Upper lobe of left lung (tissue), 6 donors: Measurements from ENCODE around the gene USP26. TPM values are rescaled to one million over a fixed set of nuclear protein-coding genes. Genes with fewer than 3 reads are reported as not detected.
"Not testable (repeated sequence)": the region's sequence is repeated elsewhere in the genome, so short reads cannot be mapped to it uniquely, and the experiment has no call there.

Experiments used
- ATAC-seq, 2 donors: fragments of 200-7000 bp; cut with Tn5 transposase; one replicate each; pipeline ENCODE4 v1.9.1; 2022; ENCODE audit warnings: mild to moderate bottlenecking in 2 of 2, moderate library complexity in 2 of 2; ENCODE audit not compliant: low FRiP score in 2 of 2
- DNase-seq, 2 donors: peaks; one replicate each; pipeline ENCODE4 v3.0.0-alpha.2; 2019 to 2020
- H3K27ac ChIP-seq, 4 donors: fragments of 200-600 bp; sonication (generic); one replicate each; pipeline ENCODE4 v1.5.1; 2016 to 2019
- H3K27me3 ChIP-seq, 4 donors: fragments of 200-600 bp; sonication (generic); one replicate each; pipeline ENCODE4 v1.5.1; 2017 to 2019
- H3K36me3 ChIP-seq, 4 donors: fragments of 200-600 bp; sonication (generic); one replicate each; pipeline ENCODE4 v1.5.1; 2016 to 2019
- H3K4me1 ChIP-seq, 4 donors: fragments of 200-600 bp; sonication (generic); one replicate each; pipeline ENCODE4 v1.5.1; 2018 to 2019
- H3K4me3 ChIP-seq, 4 donors: fragments of 200-600 bp; sonication (generic); one replicate each; pipeline ENCODE4 v1.5.1; 2017 to 2019; ENCODE audit warnings: mild to moderate bottlenecking in 2 of 4, moderate library complexity in 1 of 4
- H3K9me3 ChIP-seq, 4 donors: fragments of 200-600 bp; sonication (generic); one replicate each; pipeline ENCODE4 v1.5.1; 2018 to 2019
- EP300 ChIP-seq, 4 donors: sonication (generic); formaldehyde crosslinking; IDR thresholded peaks; one replicate each; pipeline ENCODE4 v1.5.1; 2017; ENCODE audit warnings: antibody characterized with exemption in 4 of 4, control low read depth in 2 of 4
- POLR2A ChIP-seq, 4 donors: fragments of 450-650 bp; IDR thresholded peaks; one replicate each; pipeline ENCODE4 v1.5.1; 2016 to 2017; ENCODE audit warnings: antibody characterized with exemption in 4 of 4, mild to moderate bottlenecking in 2 of 4
- POLR2AphosphoS5 ChIP-seq, 2 donors: sonication (generic); formaldehyde crosslinking; IDR thresholded peaks; one replicate each; pipeline ENCODE4 v1.5.1; 2017; ENCODE audit warnings: antibody characterized with exemption in 2 of 2
- WGBS, 2 donors: methylation state at CpG; one replicate each; pipeline ENCODE4 v1.1.5; 2017 to 2018; 5-methylcytosine and 5-hydroxymethylcytosine counted together
- total RNA-seq, 6 donors: library from RNA; depleted of rRNA in 4 of 6; stranded (reverse); fragments of >200 nt in 4 of 6; gene quantifications; one replicate each; pipeline versions ENCODE4 v1.1.0 to v1.2.1, GENCODE V29; 2016 to 2021
- TF ChIP-seq, protein P1 (sequence below), 6 experiments: fragments of 450-650 bp in 4 of 6; fragments of 200-600 bp in 2 of 6; sonication (generic) in 2 of 6; IDR thresholded peaks; one replicate each; pipeline ENCODE4 v1.5.1; 2016 to 2019; ENCODE audit warnings: antibody characterized with exemption in 6 of 6
- donor health status: DM: no; HTN: no; CAD: no; lungs with moderate emphysema.
- donor health status: DM: no; HTN: yes; CAD: no; lungs with severe emphysema.

USP26 gene
- total RNA-seq, 6 donors from 2014 or later: not detected

DNA sequence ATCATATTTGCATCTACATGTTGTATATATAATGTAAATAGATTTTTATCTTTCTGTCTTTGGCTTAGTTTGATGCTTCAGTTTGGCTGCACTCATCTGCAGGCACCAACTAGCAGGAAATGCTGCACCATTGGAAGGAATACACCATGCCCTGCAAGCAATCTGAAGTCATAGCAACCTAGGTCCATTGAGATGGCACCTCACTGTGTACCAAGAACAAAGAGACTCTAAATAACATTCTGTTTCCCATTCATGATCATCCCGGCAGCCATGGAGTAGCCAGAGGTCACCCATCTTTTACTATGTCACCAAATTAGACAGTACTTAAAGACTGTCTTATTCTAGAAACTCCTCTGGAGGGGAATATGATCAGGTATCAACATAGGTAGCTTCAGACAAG lies 97.7 kb downstream of the USP26 start:
- 77% methylated on average over 1 of the region's 1 CpG; no CpG with 5 or more reads in 1 of the 2 donors for WGBS, 2 donors
- H3K27ac ChIP-seq: no peak overlapping the region
- no peaks in the 10 kb centered on the region for H3K27me3 ChIP-seq
- TF ChIP-seq POLR2A (IDR thresholded peaks at IDR 0.05) (no peak), EP300 (IDR thresholded peaks at IDR 0.05) (no peak), POLR2AphosphoS5 (IDR thresholded peaks at IDR 0.05) (no peak)
- TF ChIP-seq, protein P1, sequence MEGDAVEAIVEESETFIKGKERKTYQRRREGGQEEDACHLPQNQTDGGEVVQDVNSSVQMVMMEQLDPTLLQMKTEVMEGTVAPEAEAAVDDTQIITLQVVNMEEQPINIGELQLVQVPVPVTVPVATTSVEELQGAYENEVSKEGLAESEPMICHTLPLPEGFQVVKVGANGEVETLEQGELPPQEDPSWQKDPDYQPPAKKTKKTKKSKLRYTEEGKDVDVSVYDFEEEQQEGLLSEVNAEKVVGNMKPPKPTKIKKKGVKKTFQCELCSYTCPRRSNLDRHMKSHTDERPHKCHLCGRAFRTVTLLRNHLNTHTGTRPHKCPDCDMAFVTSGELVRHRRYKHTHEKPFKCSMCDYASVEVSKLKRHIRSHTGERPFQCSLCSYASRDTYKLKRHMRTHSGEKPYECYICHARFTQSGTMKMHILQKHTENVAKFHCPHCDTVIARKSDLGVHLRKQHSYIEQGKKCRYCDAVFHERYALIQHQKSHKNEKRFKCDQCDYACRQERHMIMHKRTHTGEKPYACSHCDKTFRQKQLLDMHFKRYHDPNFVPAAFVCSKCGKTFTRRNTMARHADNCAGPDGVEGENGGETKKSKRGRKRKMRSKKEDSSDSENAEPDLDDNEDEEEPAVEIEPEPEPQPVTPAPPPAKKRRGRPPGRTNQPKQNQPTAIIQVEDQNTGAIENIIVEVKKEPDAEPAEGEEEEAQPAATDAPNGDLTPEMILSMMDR (IDR thresholded peaks at IDR 0.05): no peak
- no peaks in the 10 kb centered on the region for H3K36me3 ChIP-seq
- ATAC-seq (no peak), DNase-seq (no peak)
- H3K9me3 ChIP-seq: no peaks in the 10 kb centered on the region
- no peaks in the 10 kb centered on the region for H3K4me1 ChIP-seq
- H3K4me3 ChIP-seq: no peak overlapping the region

DNA sequence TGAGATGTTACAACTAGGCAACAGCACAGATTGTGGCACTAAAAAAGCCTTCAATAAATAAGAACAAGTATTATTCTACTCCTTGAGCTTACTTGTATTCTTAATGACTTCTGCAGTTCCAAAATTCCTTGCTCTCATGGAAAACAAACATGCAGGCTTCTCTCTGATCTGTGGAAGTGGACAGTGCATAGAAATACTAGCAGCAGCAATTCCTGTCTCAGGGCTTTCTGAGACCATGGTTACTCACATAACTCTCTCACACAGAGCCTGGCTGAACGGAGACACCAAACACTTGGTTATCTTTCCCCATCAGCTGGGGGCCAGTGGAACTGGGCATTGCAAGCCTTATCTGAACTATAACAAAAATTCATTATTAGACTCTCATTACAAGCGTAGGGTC lies 106.1 kb downstream of the USP26 start:
- Histone ChIP-seq H3K4me3 (no peak overlapping the region), H3K27ac (no peak overlapping the region), H3K36me3 (no peaks in the 10 kb centered on the region), H3K9me3 (no peaks in the 10 kb centered on the region), H3K4me1 (no peaks in the 10 kb centered on the region), H3K27me3 (no peaks in the 10 kb centered on the region)
- ATAC-seq: no peak
- DNase-seq: no peak
- no peak for TF ChIP-seq POLR2AphosphoS5 (IDR thresholded peaks at IDR 0.05)
- no peak for TF ChIP-seq EP300 (IDR thresholded peaks at IDR 0.05)
- TF ChIP-seq, protein P1 (IDR thresholded peaks at IDR 0.05): no peak
- no peak for TF ChIP-seq POLR2A (IDR thresholded peaks at IDR 0.05)
- 67 to 81% methylated on average over 1 to 2 of the region's 2 CpGs for whole genome bisulfite sequencing, 2 donors

DNA sequence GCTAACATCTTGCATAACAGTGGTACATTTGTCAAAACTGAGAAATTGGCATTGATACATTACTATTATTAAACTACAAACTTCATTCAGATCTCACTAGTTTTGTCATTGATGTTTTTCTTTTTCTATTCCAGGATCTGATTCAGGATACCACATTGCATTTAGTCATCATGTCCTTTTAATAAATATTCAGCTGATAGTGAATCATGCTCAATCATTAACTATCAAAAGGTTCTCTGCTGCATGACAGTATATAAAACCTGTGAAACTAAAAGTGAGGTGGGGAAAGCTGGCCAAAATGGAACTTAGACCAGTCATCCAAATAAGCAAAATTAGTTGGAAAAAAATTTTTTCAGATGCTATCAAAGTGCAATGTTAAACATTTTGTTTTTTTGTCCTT lies 110.4 kb downstream of the USP26 start:
- Histone ChIP-seq H3K9me3 (no peaks in the 10 kb centered on the region), H3K4me1 (no peaks in the 10 kb centered on the region), H3K4me3 (no peak overlapping the region), H3K27me3 (no peaks in the 10 kb centered on the region), H3K27ac (no peak overlapping the region), H3K36me3 (no peaks in the 10 kb centered on the region)
- DNase-seq: no peak
- no peak for TF ChIP-seq EP300 (IDR thresholded peaks at IDR 0.05)
- TF ChIP-seq, protein P1 (IDR thresholded peaks at IDR 0.05): no peak
- ATAC-seq: no peak

DNA sequence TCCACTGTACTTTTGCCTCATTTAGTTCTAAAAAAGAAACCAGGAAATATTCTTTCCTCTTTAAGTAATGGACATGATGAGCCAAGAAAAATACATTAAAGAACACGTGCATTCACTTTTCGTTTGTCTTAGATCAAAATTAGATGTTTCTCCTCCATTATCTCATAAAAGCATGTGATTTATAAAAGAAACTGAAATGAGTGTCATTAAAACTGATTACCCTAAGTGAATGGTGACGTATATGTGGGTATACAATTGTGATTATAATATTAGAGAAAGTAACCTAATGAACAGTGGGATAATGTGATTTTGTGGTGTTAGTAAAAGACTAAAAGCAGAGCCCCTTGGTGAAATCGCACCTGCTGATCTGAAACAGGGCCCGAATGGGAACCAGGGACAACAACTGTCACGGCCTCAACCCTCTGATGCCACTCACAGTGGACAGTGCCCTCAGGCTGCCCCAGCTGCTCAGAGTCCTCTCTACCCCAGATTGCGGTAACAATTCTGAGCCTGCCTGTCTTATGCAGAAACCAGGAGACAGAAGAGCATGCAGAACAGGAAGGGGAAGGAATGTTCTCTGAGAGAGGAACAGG lies 112.8 kb downstream of the USP26 start:
- no peak overlapping the region for H3K4me3 ChIP-seq
- no peak for TF ChIP-seq EP300 (IDR thresholded peaks at IDR 0.05)
- no peak for TF ChIP-seq POLR2AphosphoS5 (IDR thresholded peaks at IDR 0.05)
- TF ChIP-seq, protein P1 (IDR thresholded peaks at IDR 0.05): no peak
- no peak for TF ChIP-seq POLR2A (IDR thresholded peaks at IDR 0.05)
- ATAC-seq: no peak
- DNase-seq: no peak
- H3K4me1 ChIP-seq: no peaks in the 10 kb centered on the region
- 73 to 82% methylated on average over 7 of the region's 7 CpGs for WGBS, 2 donors
- no peak overlapping the region for H3K27ac ChIP-seq
- no peaks in the 10 kb centered on the region for H3K36me3 ChIP-seq
- H3K27me3 ChIP-seq: no peaks in the 10 kb centered on the region
- H3K9me3 ChIP-seq: no peaks in the 10 kb centered on the region

DNA sequence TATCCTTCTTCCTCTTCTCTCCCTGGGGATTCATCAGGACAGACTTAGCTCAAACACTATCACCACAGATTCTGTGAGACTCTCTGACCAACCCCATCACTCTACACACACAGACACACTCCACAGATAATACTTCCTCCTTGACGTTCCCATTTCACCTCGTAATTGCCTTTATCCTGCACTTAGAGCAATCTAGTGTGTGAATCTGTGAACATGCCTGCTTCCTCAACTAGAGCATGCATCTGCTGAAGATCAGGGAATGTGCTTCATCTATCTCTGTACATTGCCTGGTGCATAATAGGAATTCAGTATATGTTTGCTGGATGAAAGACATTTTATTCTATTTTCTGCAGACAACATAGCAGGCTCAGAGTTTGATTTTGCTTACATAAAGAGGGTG lies 113.4 kb downstream of the USP26 start:
- no peaks in the 10 kb centered on the region for H3K27me3 ChIP-seq
- DNase-seq (no peak), ATAC-seq (no peak)
- WGBS, 2 donors: 25 to 62% methylated on average over 2 of the region's 2 CpGs
- no peak overlapping the region for H3K4me3 ChIP-seq
- H3K9me3 ChIP-seq: no peaks in the 10 kb centered on the region
- no peaks in the 10 kb centered on the region for H3K4me1 ChIP-seq
- H3K27ac ChIP-seq: no peak overlapping the region
- TF ChIP-seq, protein P1 (IDR thresholded peaks at IDR 0.05): no peak
- TF ChIP-seq POLR2A (IDR thresholded peaks at IDR 0.05) (no peak), POLR2AphosphoS5 (IDR thresholded peaks at IDR 0.05) (no peak), EP300 (IDR thresholded peaks at IDR 0.05) (no peak)
- H3K36me3 ChIP-seq: no peaks in the 10 kb centered on the region

DNA sequence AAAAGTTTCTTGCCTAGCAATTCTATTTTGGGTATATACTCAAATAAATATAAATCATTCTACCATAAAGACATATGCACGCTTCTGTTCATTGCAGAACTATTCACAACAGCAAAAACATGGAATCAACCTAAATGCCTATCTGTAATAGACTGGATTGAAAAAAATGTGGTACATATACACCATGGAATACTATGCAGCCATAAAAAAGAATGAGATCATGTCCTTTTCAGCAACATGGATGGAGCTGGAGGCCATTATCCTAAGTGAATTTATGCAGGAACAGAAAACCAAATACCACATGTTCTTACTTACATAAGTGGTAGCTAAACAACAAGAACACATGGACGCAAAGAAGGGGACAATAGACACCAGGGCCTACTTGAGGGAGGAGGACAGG lies 116.9 kb downstream of the USP26 start:
- 86 to 97% methylated on average over 2 of the region's 2 CpGs for WGBS, 2 donors
- H3K27me3 ChIP-seq, H3K9me3 ChIP-seq, ATAC-seq, DNase-seq, H3K36me3 ChIP-seq, H3K4me1 ChIP-seq, H3K27ac ChIP-seq, H3K4me3 ChIP-seq: not testable (repeated sequence)
